Stomach smooth muscle (tissue), 2 donors: ENCODE data around the gene ATRAID.
"Not testable (repeated sequence)": the region's sequence is repeated elsewhere in the genome, so short reads cannot be mapped to it uniquely, and the experiment has no call there.

Source experiments
- H3K27ac ChIP-seq: one replicate; pipeline ENCODE4 v1.7.0; 2013; ENCODE audit warnings: mild to moderate bottlenecking, low read length, inconsistent platforms
- H3K27me3 ChIP-seq, 2 donors: one replicate each; pipeline ENCODE4 v1.7.0; 2013; ENCODE audit warnings: low read length in 2 of 2; ENCODE audit not compliant: insufficient read depth in 2 of 2, control insufficient read depth in 1 of 2
- H3K36me3 ChIP-seq, 2 donors: one replicate each; pipeline ENCODE4 v1.7.0; 2013; ENCODE audit warnings: low read length in 2 of 2; ENCODE audit not compliant: control insufficient read depth in 2 of 2, insufficient read depth in 2 of 2
- H3K4me1 ChIP-seq: one replicate; pipeline ENCODE4 v1.7.0; 2013; ENCODE audit warnings: low read length; ENCODE audit not compliant: control insufficient read depth, insufficient read depth
- H3K4me3 ChIP-seq, 2 donors: one replicate each; pipeline ENCODE4 v1.7.0; 2013; ENCODE audit warnings: low read length in 2 of 2
- H3K9ac ChIP-seq, 2 donors: one replicate each; pipeline ENCODE4 v1.7.0; 2013; ENCODE audit warnings: low read length in 2 of 2, mild to moderate bottlenecking in 1 of 2
- H3K9me3 ChIP-seq, 2 donors: one replicate each; pipeline ENCODE4 v1.7.0; 2013; ENCODE audit warnings: low read length in 2 of 2; ENCODE audit not compliant: control insufficient read depth in 2 of 2
- donor health status: healthy.
- donor health status: Pancreatic carcinoma.

The ATRAID gene

GRCh38 chr2:27198068-27198467 lies 13.8 kb upstream of the ATRAID start:
- H3K27ac ChIP-seq, H3K9me3 ChIP-seq, H3K9ac ChIP-seq, H3K27me3 ChIP-seq, H3K4me3 ChIP-seq, H3K4me1 ChIP-seq: not testable (repeated sequence)
- peaks cover 3 to 16% of the 10 kb centered on the region in 2 donors for H3K36me3 ChIP-seq

- no peaks in the 10 kb centered on the region for H3K9me3 ChIP-seq
- H3K4me1 ChIP-seq, result no peaks in the 10 kb centered on the region
- H3K27ac ChIP-seq, result no peak overlapping the region
- no peak overlapping the region for H3K9ac ChIP-seq
- H3K4me3 ChIP-seq, result no peak overlapping the region
- no peaks in the 10 kb centered on the region for H3K27me3 ChIP-seq
- H3K36me3 ChIP-seq, result peaks cover 3 to 21% of the 10 kb centered on the region in 2 donors
Measured at GRCh38 chr2:27198627-27199026, 13.2 kb upstream of the ATRAID start.

- peaks cover 5 to 28% of the 10 kb centered on the region in 2 donors for H3K36me3 ChIP-seq
- H3K4me1 ChIP-seq, result no peaks in the 10 kb centered on the region
- no peak overlapping the region for H3K27ac ChIP-seq
- H3K9ac ChIP-seq, result no peak overlapping the region
- no peak overlapping the region for H3K4me3 ChIP-seq
- H3K27me3 ChIP-seq, result no peaks in the 10 kb centered on the region
- no peaks in the 10 kb centered on the region for H3K9me3 ChIP-seq
Measured at GRCh38 chr2:27199241-27199640, 12.6 kb upstream of the ATRAID start.

- H3K27me3 ChIP-seq, result no peaks in the 10 kb centered on the region
- H3K4me3 ChIP-seq, result no peak overlapping the region
- H3K27ac ChIP-seq, result no peak overlapping the region
- H3K4me1 ChIP-seq, result no peaks in the 10 kb centered on the region
- peaks cover 21 to 43% of the 10 kb centered on the region in 2 donors for H3K36me3 ChIP-seq
- no peak overlapping the region for H3K9ac ChIP-seq
- H3K9me3 ChIP-seq, result no peaks in the 10 kb centered on the region
Measured at GRCh38 chr2:27201675-27202074, 10.2 kb upstream of the ATRAID start.

GRCh38 chr2:27202854-27203253 lies 9.0 kb upstream of the ATRAID start:
- Histone ChIP-seq H3K4me3 (no peak overlapping the region), H3K27me3 (no peaks in the 10 kb centered on the region), H3K9me3 (no peaks in the 10 kb centered on the region), H3K4me1 (no peaks in the 10 kb centered on the region), H3K27ac (no peak overlapping the region), H3K36me3 (peaks cover 26 to 54% of the 10 kb centered on the region in 2 donors), H3K9ac (no peak overlapping the region)

GRCh38 chr2:27203741-27204140 lies 8.1 kb upstream of the ATRAID start:
- H3K27me3 ChIP-seq, result no peaks in the 10 kb centered on the region
- H3K4me1 ChIP-seq, result no peaks in the 10 kb centered on the region
- H3K9ac ChIP-seq, result no peak overlapping the region
- H3K4me3 ChIP-seq, result no peak overlapping the region
- H3K27ac ChIP-seq, result no peak overlapping the region
- H3K9me3 ChIP-seq, result no peaks in the 10 kb centered on the region
- H3K36me3 ChIP-seq, result peaks cover 26 to 55% of the 10 kb centered on the region in 2 donors

- no peak overlapping the region for H3K4me3 ChIP-seq
- no peaks in the 10 kb centered on the region for H3K4me1 ChIP-seq
- H3K9me3 ChIP-seq, result no peaks in the 10 kb centered on the region
- peaks cover 26 to 52% of the 10 kb centered on the region in 2 donors for H3K36me3 ChIP-seq
- H3K27me3 ChIP-seq, result no peaks in the 10 kb centered on the region
- no peak overlapping the region for H3K27ac ChIP-seq
- H3K9ac ChIP-seq, result no peak overlapping the region
Measured at GRCh38 chr2:27204566-27204965, 7.3 kb upstream of the ATRAID start.

GRCh38 chr2:27205206-27205605 lies 6.6 kb upstream of the ATRAID start:
- H3K4me1 ChIP-seq, result no peaks in the 10 kb centered on the region
- peaks cover 24 to 51% of the 10 kb centered on the region in 2 donors for H3K36me3 ChIP-seq
- H3K4me3 ChIP-seq, result no peak overlapping the region
- no peak overlapping the region for H3K9ac ChIP-seq
- H3K9me3 ChIP-seq, result no peaks in the 10 kb centered on the region
- no peak overlapping the region for H3K27ac ChIP-seq
- H3K27me3 ChIP-seq, result no peaks in the 10 kb centered on the region

- H3K27me3 ChIP-seq, result no peaks in the 10 kb centered on the region
- no peaks in the 10 kb centered on the region for H3K9me3 ChIP-seq
- no peak overlapping the region for H3K27ac ChIP-seq
- peaks cover 5% of the 10 kb centered on the region for H3K4me1 ChIP-seq
- H3K4me3 ChIP-seq, result no peak overlapping the region
- H3K9ac ChIP-seq, result no peak overlapping the region
- peaks cover 24 to 49% of the 10 kb centered on the region in 2 donors for H3K36me3 ChIP-seq
Measured at GRCh38 chr2:27206346-27206745, 5.5 kb upstream of the ATRAID start.

- Histone ChIP-seq H3K4me3 (no peak overlapping the region), H3K27ac (no peak overlapping the region), H3K27me3 (no peaks in the 10 kb centered on the region), H3K9me3 (no peaks in the 10 kb centered on the region), H3K4me1 (peaks cover 14% of the 10 kb centered on the region), H3K36me3 (peaks cover 24 to 34% of the 10 kb centered on the region in 2 donors), H3K9ac (no peak overlapping the region)
Measured at GRCh38 chr2:27208486-27209050, 3.3 kb upstream of the ATRAID start.

- Histone ChIP-seq H3K4me1 (peaks cover 14% of the 10 kb centered on the region), H3K36me3 (peaks cover 16 to 21% of the 10 kb centered on the region in 2 donors), H3K9me3 (no peaks in the 10 kb centered on the region), H3K27ac (no peak overlapping the region), H3K9ac (no peak overlapping the region), H3K4me3 (no peak overlapping the region), H3K27me3 (no peaks in the 10 kb centered on the region)
Measured at GRCh38 chr2:27209621-27210401, 2.0 kb upstream of the ATRAID start.
